GM12873 (cell line): ENCODE data around the gene ADGB.

Experiments
- TF ChIP-seq, protein P1 (sequence below): IDR thresholded peaks from 2 replicates; pipeline ENCODE4 v1.5.1; 2012; ENCODE audit warnings: low read depth, mild to moderate bottlenecking, moderate library complexity, low read length, control low read depth; ENCODE audit not compliant: insufficient read depth; ENCODE audit errors: missing control alignments

ADGB gene

DNA sequence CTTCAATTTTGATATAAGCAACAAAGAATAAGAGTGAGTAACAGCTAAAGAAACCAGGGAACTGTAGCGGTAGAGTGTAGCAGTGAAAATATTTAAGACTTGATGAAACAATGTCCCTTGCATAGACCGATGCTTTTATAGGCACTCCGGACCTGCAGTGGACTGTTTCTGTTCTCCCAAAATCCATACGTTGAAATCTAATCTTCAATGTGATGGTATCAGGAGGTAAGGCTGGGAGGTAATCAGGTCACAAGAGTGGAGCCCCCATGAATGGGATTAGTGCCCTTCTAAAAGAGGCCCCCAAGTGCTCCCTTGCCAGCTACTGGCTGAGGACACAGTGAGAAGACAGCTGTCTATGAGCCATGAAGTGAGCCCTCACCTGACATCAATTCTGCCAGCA lies 260.4 kb downstream of the ADGB start:
- TF ChIP-seq, protein P1, sequence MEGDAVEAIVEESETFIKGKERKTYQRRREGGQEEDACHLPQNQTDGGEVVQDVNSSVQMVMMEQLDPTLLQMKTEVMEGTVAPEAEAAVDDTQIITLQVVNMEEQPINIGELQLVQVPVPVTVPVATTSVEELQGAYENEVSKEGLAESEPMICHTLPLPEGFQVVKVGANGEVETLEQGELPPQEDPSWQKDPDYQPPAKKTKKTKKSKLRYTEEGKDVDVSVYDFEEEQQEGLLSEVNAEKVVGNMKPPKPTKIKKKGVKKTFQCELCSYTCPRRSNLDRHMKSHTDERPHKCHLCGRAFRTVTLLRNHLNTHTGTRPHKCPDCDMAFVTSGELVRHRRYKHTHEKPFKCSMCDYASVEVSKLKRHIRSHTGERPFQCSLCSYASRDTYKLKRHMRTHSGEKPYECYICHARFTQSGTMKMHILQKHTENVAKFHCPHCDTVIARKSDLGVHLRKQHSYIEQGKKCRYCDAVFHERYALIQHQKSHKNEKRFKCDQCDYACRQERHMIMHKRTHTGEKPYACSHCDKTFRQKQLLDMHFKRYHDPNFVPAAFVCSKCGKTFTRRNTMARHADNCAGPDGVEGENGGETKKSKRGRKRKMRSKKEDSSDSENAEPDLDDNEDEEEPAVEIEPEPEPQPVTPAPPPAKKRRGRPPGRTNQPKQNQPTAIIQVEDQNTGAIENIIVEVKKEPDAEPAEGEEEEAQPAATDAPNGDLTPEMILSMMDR: no peak

DNA sequence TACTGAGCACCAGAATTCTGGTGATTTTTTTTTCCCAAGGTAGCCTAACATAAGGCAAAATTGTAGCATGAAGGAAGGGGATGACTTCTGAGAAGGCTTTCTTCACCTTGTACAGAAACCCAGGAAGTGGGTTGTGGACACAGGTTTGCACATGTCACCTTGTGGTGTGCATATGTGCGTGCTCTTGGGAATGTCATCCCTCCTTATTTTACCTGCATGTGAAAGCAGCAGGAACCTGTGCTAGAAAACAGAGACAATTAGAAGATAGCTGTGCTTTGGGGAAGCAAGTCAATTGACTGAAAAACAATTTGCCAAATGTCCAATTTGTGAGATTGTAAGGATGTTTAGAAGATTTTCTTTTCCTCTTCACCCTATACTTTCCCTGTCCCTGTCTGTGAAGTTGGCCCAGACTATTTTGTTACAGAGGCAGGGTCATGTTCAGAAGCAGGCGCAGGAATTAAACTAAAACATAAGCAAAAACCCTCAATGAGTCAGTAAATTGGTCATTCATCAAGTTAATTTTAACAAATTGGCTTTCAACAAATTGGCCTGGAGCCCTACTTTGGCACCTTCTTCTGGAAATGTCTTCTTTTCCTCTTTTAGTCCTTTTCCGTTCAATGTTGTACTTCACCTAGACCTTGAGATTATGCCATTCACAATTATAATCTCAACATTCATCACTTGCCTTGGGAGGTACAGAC lies 261.2 kb downstream of the ADGB start:
- TF ChIP-seq, protein P1: no peak

DNA sequence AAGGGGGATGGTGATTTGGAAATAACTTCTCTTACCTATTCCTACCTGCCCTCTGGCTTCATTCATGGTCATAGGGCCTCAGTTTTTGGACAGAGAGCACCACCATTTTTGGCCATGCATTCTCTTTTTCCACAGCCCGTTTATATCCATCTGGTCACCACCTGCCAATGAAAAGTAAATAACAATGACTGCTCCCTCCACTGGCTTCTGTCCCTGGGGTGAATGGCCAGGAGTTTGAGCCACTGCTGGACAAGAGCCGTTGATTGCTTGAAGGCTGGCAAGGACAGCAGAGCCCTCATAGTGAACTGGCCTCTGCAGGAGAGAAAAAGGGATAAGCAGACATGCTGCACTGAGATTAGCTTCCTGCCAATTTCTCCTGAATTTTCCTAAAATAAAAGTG lies 261.8 kb downstream of the ADGB start:
- TF ChIP-seq, protein P1: no peak

DNA sequence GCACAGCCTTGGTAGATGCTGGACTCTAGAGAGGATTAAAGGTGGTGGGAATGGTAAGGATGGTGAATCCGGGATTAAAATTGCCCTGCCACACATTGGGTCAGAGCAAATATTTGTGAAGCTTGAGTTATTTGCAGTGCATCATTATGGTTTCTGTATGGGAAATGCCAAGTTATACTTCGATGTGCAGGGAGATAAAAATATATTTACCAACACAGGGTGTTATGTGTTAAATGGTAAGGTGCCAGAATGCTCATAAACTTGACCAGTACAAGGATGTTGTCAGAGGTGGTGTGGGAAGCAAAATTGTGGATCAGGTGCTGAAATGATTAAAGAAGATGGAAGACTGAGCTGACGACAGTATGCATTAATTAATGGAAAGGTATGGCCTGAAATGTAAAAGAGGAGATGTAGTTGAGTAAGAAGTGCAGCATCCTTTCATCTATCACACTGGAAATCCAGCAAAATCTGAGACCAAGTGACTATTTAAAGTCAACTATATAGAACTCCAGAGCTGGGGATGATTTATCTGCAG lies 262.3 kb downstream of the ADGB start:
- TF ChIP-seq, protein P1: no peak

DNA sequence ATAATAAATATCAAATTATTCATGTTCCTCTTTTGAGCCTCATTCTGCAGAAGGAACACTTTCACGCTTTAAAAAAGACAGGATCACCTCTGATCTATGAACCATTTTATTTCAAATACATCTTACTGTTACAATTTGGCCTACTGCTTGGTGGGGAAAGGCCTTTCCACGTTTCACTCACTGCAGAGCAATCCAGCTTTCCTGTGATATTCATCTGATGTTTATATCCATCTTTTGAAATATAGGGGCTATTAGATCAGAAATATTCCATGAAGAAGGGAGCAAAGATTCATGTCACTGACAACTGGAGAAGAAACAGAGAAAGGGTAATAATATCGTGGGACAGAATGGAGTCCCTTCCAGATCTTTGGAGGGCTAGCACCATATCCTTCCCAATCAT lies 262.9 kb downstream of the ADGB start:
- TF ChIP-seq, protein P1: no peak

DNA sequence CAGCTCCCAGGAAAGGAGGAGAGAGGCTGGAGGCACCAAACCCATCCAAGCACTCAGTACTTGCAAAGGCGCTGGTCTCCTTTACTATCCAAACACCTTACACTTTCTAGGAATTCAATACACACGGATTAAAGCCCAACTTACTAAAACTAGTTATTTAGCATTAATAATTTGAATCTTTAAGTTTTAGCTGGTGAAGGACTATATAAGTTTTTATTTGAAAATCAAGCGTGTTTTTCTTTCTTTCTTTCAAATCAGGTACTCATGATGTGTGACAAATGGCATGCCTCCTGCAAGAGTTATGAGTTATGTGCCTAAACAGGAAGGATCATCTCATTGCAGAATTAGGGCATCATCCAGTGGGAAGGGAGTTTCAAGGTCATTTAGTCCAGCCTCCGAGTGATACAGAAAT lies 263.7 kb downstream of the ADGB start:
- TF ChIP-seq, protein P1: no peak

DNA sequence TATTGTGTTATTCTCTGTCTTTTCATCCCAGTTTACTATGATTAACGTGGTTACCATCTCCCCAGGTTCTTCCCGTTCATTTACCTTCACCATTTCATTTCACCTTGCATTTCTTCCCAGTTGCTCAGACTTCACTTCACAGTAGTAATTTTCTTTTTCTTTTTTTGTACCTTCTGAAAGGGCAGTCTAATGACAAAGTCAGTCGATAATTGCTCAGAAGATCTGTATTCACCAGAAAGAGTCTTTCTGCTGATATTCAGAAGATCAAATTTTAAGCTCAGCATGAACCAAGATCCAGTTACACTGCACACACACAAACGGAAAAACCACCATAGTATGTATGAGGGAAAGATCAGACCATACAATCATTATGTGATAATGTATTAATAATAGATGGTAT lies 265.5 kb downstream of the ADGB start:
- TF ChIP-seq, protein P1: no peak
